MM.1S (cell line): ENCODE data around the gene SPRTN.

ENCODE experiments used
- DNase-seq: peaks from one replicate; pipeline ENCODE4 v3.0.0-alpha.2; 2015
- H2AFZ ChIP-seq: fragments of 300-600 bp; sonication (generic); 2 replicates; pipeline ENCODE4 v1.6.0; 2016; ENCODE audit warnings: antibody characterized with exemption, low read length
- H3F3A ChIP-seq: fragments of 300-600 bp; sonication (generic); 2 replicates; pipeline ENCODE4 v1.6.1; 2016; ENCODE audit warnings: mild to moderate bottlenecking, antibody characterized with exemption, low read length, moderate library complexity, mixed read lengths; ENCODE audit not compliant: insufficient read depth
- H3K27ac ChIP-seq: fragments of 300-600 bp; sonication (generic); 2 replicates; pipeline ENCODE4 v1.5.1; 2016; ENCODE audit warnings: mild to moderate bottlenecking, low read length
- H3K27me3 ChIP-seq: fragments of 300-600 bp; sonication (generic); replicated peaks from 2 replicates; pipeline ENCODE4 v1.6.0; 2016; ENCODE audit warnings: low read length; ENCODE audit not compliant: insufficient read depth
- H3K36me3 ChIP-seq: fragments of 300-600 bp; sonication (generic); replicated peaks from 2 replicates; pipeline ENCODE4 v1.6.1; 2016; ENCODE audit warnings: mild to moderate bottlenecking, low read length, mixed read lengths; ENCODE audit not compliant: insufficient read depth
- H3K4me1 ChIP-seq: fragments of 300-600 bp; sonication (generic); 2 replicates; pipeline ENCODE4 v1.6.1; 2016; ENCODE audit warnings: low read length, mixed read lengths
- H3K4me2 ChIP-seq: fragments of 300-600 bp; sonication (generic); 2 replicates; pipeline ENCODE4 v1.6.0; 2016; ENCODE audit warnings: low read depth, low read length
- H3K4me3 ChIP-seq: fragments of 300-600 bp; sonication (generic); 2 replicates; pipeline ENCODE4 v1.5.1; 2016; ENCODE audit warnings: low read length, mixed read lengths
- H3K79me2 ChIP-seq: fragments of 300-600 bp; sonication (generic); 2 replicates; pipeline ENCODE4 v1.6.1; 2016; ENCODE audit warnings: mixed run types, low read length, mixed read lengths
- H3K9ac ChIP-seq: fragments of 300-600 bp; sonication (generic); 2 replicates; pipeline ENCODE4 v1.6.1; 2016; ENCODE audit warnings: low read length, mixed read lengths
- H3K9me2 ChIP-seq: fragments of 300-600 bp; sonication (generic); replicated peaks from 2 replicates; pipeline ENCODE4 v1.6.1; 2016; ENCODE audit warnings: mild to moderate bottlenecking, low read length, mixed read lengths; ENCODE audit not compliant: insufficient read depth
- H3K9me3 ChIP-seq: fragments of 300-600 bp; sonication (generic); replicated peaks from 2 replicates; pipeline ENCODE4 v1.6.1; 2016; ENCODE audit warnings: mild to moderate bottlenecking, low read length, mixed read lengths; ENCODE audit not compliant: insufficient read depth
- H4K20me1 ChIP-seq: fragments of 300-600 bp; sonication (generic); 2 replicates; pipeline ENCODE4 v1.6.1; 2016; ENCODE audit warnings: mild to moderate bottlenecking, low read length, moderate library complexity, mixed read lengths; ENCODE audit not compliant: insufficient read depth
- CTCF ChIP-seq: fragments of 300-600 bp; sonication (generic); IDR thresholded peaks from 2 replicates; pipeline ENCODE4 v1.5.1; 2016; ENCODE audit warnings: antibody characterized with exemption, low read length, mixed read lengths
- EZH2 ChIP-seq: fragments of 300-600 bp; sonication (generic); optimal IDR thresholded peaks from 2 replicates; pipeline ENCODE3; 2017; ENCODE audit warnings: low read depth, mild to moderate bottlenecking, antibody characterized with exemption, low read length, mixed read lengths
- EZH2phosphoT487 ChIP-seq: fragments of 300-600 bp; sonication (generic); IDR thresholded peaks from 2 replicates; pipeline ENCODE4 v1.6.1; 2018; ENCODE audit warnings: antibody characterized with exemption, low read length

SPRTN gene

GRCh38 chr1:231386466-231386865, 48.4 kb downstream of the SPRTN start:
- Histone ChIP-seq H3K36me3 (no peaks in the 10 kb centered on the region), H3K9me3 (no peaks in the 10 kb centered on the region), H3K4me2 (no peak overlapping the region), H4K20me1 (no peaks in the 10 kb centered on the region), H3K4me1 (no peaks in the 10 kb centered on the region), H3K79me2 (peaks cover 81% of the 10 kb centered on the region), H3K27ac (no peak overlapping the region), H3K9ac (no peak overlapping the region), H2AFZ (no peak overlapping the region), H3F3A (no peaks in the 10 kb centered on the region), H3K4me3 (no peak overlapping the region), H3K27me3 (no peaks in the 10 kb centered on the region), H3K9me2 (no peaks in the 10 kb centered on the region)
- DNase-seq, result no peak
- TF ChIP-seq CTCF (no peak), EZH2 (no peak), EZH2phosphoT487 (no peak)

DNA sequence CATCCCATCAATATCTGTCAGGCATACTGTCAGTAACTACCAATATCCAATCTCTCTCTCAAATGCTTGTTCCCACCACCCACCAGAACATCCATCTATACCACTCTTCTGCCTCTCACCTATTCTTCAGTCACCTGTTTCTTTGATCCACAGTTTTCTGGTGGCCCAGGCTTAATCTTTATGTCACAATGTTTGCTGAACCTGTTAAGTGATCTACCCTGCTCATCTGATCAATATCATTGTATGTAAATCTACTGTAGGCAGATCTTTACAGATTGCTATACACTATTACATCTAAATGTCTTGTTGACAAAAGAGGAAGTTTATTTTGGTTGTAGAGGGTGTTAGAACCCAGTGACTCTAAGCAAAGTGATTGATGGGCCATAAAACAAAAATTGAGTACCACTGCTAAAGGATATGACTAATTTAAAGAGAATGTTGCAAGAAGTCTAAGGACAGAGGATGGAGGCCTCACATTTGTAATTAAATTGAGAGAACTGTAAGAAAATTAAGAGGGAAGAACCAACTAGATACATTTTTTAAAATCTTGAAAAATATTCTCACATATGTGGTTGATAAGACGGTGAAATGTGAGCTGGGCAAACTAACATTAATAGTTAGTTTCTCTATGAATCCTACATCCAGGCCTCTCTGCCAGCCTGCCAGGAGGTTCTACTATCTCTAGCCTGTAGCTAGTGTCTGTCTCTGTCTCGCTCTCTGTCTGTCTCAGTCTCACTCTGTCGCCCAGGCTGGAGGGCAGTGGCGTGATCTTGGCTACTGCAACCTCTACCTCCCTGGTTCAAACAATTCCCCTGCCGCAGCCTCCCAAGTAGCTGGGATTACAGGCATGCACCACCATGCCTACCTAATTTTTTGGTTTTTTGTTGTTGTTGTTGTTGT, 49.9 kb downstream of the SPRTN start:
- H3K4me1 ChIP-seq, result no peaks in the 10 kb centered on the region
- H3K27ac ChIP-seq, result no peak overlapping the region
- no peak for DNase-seq
- H3K9me3 ChIP-seq, result no peaks in the 10 kb centered on the region
- H3K27me3 ChIP-seq, result no peaks in the 10 kb centered on the region
- TF ChIP-seq EZH2phosphoT487 (no peak), CTCF (no peak), EZH2 (no peak)
- no peaks in the 10 kb centered on the region for H3F3A ChIP-seq
- H3K4me2 ChIP-seq, result no peak overlapping the region
- no peaks in the 10 kb centered on the region for H4K20me1 ChIP-seq
- H2AFZ ChIP-seq, result no peak overlapping the region
- no peaks in the 10 kb centered on the region for H3K36me3 ChIP-seq
- H3K4me3 ChIP-seq, result no peak overlapping the region
- peaks cover 79% of the 10 kb centered on the region for H3K79me2 ChIP-seq
- no peak overlapping the region for H3K9ac ChIP-seq
- H3K9me2 ChIP-seq, result no peaks in the 10 kb centered on the region

DNA sequence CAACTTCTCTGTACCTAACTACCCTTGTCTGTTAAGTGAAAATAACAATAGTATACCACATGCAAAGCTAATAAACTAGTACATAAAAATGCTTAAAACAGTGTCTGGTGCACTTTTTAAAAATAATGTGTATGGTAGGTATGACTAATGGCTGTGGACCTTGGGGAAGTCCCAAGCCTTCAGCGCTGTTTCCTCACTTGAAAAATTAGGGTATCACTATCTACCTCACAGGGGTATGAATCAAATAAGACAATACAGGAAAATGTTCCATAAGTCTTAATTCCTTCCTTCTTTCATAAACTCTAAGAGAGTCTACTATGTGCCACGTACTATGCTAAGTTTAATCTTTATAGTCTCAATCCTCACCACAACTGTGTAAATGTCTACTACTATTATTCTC, 52.0 kb downstream of the SPRTN start:
- H3K36me3 ChIP-seq, result no peaks in the 10 kb centered on the region
- no peak overlapping the region for H3K4me2 ChIP-seq
- H3K4me3 ChIP-seq, result no peak overlapping the region
- H3K27me3 ChIP-seq, result no peaks in the 10 kb centered on the region
- no peaks in the 10 kb centered on the region for H3K9me3 ChIP-seq
- H3K4me1 ChIP-seq, result no peaks in the 10 kb centered on the region
- no peaks in the 10 kb centered on the region for H3K9me2 ChIP-seq
- TF ChIP-seq EZH2, result no peak
- no peak for TF ChIP-seq EZH2phosphoT487
- no peak for TF ChIP-seq CTCF
- no peaks in the 10 kb centered on the region for H3F3A ChIP-seq
- no peak for DNase-seq
- no peak overlapping the region for H3K27ac ChIP-seq
- no peak overlapping the region for H2AFZ ChIP-seq
- H3K9ac ChIP-seq, result no peak overlapping the region
- H4K20me1 ChIP-seq, result no peaks in the 10 kb centered on the region
- peaks cover 67% of the 10 kb centered on the region for H3K79me2 ChIP-seq
